GM21717 (cell line): ENCODE data around the gene PACS2.
A peak's percentile ranks its signal among the peaks of the same experiment; 100 is the strongest.

Experiments used
- ATAC-seq: cut with Tn5 transposase; IDR thresholded peaks from one replicate; pipeline ENCODE4 v1.9.1; 2021; ENCODE audit warnings: mild to moderate bottlenecking, moderate library complexity; ENCODE audit not compliant: unreplicated experiment

Gene PACS2

GRCh38 chr14:105398044-105398725, 83.6 kb downstream of the PACS2 start, which contains the start of gene TEX22:
Gene TEX22, plus strand, starts transcription at chr14:105398538. Its CDS starts 803 bp downstream, at chr14:105399341.
- ATAC-seq, result peak; percentile 72

DNA sequence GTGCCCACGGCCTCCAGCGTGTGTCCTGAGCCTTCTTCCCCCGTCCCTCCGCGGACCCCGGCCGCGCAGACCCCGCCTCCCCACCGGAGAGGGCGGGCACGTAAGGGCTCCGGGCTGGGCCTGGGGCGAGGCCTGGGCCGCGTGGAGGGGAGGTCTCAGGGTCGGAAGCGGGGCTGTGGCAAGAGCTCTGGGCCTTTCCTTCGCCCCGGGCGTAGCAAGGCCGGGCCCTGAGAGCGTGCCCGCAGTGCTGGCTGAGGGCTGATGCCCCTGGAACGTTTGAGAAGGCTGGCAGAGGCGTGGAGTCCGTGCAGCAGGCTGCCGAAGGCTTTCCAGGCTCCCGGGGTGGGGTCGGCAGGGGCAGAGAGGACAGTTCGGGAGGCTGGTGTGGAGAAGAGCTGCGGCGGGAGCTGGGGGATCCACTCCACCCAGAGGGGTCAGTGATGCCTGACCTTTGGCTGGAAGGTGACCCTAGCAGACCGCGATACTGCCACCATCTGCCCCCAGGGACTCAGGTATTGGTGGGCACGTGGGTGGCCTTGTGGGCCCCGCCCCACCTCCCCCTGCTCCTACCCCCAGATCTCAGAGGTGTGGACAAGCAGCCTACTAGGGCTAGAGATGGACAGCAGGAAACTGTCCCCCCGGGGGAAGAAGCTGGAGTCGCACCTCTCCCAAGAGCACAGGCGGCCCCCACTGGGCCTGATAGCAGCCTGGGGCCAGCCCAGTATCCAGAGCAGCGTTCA, 84.3 kb downstream of the PACS2 start:
- peak; percentile 32 for ATAC-seq

DNA sequence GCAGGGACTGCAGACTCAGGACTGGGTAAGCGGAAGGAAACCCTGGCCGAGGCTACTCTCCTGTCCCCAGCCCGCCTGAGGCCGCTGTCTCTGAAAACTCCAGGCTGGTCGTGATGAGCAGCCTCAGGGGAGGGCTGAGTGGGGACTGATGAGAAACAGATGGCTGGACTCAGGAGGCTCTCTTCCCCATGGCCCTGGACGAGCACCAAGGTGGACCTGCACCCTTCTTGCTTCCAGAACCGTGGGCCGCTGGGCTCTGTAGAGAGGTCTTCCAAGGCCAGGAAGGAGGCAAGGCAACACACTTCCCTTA, 84.9 kb downstream of the PACS2 start:
- ATAC-seq, result no peak

DNA sequence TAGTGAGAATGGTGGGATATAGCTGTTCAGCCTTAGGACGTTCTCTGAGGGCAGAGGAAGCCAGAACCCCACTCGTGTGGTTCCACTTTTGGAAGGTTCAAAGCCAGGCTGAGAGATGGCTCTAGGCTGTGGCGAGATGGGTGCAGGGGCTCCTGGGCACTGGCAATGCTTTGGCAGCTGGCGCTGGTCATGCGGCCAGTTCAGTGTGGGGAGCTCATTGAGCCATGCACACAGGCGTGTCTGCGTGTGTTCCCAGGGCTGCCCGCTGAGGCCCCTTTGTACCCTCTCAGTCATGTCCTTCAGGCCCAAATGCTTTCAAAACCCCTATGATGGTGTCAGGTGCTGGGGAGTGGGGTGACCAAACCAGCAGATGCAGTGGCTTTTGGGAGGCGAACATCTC, 85.5 kb downstream of the PACS2 start:
- no peak for ATAC-seq

- no peak for ATAC-seq
Observed at GRCh38 chr14:105401699-105402098, 87.2 kb downstream of the PACS2 start.

- ATAC-seq, result no peak
Observed at GRCh38 chr14:105408592-105408991, 94.0 kb downstream of the PACS2 start.

DNA sequence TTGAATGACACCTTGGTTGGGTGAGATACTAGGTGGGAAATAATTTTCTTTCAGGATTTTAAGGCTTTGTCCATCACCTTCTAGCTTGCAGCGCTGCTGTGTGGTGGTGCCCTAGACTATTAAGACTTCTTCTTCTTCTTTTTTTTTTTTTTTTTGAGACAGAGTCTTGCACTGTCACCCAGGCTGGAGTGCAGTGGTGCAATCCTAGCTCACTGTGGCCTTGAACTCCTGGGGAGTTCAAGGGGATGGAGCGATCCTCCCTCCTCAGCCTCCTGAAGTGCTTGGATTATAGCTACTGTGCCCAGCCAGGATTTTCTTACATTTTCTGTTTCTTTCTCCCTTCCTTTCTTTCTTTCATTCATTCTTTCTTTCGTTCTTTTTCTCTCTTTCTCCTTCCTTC, 94.8 kb downstream of the PACS2 start:
- ATAC-seq, result no peak

GRCh38 chr14:105410642-105411016, 96.1 kb downstream of the PACS2 start:
- no peak for ATAC-seq

- no peak for ATAC-seq
Observed at GRCh38 chr14:105411017-105411941, 96.7 kb downstream of the PACS2 start.

- no peak for ATAC-seq
Observed at GRCh38 chr14:105411985-105412770, 97.6 kb downstream of the PACS2 start.

GRCh38 chr14:105412771-105413543, 98.4 kb downstream of the PACS2 start:
- ATAC-seq, result no peak

GRCh38 chr14:105413544-105413886, 99.0 kb downstream of the PACS2 start:
- ATAC-seq, result no peak

GRCh38 chr14:105414456-105415371, 100.2 kb downstream of the PACS2 start:
- ATAC-seq, result no peak

DNA sequence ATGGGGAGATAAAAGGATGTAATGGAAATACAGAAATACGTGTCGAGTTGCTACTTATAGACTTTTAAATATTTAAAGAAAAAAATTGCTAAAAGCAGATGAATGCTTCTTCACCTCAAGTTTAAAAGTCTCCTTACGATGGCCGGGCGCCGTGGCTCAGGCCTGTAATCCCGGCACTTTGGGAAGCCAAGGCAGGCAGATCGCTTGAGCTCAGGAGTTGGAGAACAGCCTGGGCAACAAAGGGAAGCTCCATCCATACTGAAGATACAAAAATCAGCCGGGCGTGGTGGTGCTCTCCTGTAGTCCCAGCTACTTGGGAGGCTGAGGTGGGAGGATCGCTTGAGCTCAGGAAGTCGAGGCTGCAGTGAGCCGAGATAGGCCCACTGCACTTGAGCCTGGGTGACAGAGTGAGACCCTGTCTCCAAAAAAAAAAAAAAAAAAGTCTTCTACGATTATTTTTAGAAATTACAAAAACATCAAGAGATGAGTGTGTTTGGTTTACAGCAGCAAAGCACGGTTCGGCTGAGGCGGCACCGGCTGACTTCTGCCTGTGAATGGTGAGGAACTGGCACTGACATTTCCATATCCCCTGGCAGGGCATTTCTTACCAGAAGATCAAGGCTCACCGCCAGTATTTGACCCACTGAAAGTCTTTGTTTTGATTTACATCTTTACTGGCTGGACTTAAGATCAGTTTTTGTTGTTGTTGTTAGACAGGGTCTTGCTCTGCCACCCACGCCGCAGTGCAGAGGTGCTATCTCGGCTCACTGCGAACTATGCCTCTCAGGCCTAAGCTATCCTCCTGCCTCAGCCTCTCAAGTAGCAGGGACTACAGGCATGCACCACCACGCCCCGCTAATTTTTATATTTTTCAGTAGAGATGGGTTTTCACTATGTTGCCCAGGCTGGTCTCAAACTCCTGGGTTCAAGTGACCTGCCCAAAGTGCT, 101.2 kb downstream of the PACS2 start:
- ATAC-seq, result no peak

GRCh38 chr14:105416671-105417070, 102.1 kb downstream of the PACS2 start:
- ATAC-seq, result no peak

DNA sequence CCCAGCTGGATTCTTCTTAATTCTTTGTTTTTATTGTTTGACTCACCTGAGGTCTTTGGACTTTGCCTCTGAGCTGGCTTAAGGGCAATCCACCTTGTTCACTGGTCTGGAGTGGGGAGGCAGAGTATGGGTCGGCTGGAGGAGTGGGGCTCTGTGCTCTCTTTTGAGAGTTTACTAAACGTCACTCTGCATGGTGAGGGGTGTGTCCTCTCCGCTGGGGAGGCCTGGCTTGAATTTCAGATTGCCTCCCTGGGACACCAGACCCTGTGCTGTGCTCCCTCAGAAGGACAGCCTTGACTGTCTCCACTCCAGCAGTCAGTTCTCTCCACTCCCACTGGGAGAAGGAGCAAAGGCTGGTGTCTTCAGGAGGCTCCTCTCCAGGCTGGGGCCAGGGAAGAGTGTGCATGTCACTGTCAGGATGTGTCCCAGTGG, 103.2 kb downstream of the PACS2 start:
- ATAC-seq, result no peak

DNA sequence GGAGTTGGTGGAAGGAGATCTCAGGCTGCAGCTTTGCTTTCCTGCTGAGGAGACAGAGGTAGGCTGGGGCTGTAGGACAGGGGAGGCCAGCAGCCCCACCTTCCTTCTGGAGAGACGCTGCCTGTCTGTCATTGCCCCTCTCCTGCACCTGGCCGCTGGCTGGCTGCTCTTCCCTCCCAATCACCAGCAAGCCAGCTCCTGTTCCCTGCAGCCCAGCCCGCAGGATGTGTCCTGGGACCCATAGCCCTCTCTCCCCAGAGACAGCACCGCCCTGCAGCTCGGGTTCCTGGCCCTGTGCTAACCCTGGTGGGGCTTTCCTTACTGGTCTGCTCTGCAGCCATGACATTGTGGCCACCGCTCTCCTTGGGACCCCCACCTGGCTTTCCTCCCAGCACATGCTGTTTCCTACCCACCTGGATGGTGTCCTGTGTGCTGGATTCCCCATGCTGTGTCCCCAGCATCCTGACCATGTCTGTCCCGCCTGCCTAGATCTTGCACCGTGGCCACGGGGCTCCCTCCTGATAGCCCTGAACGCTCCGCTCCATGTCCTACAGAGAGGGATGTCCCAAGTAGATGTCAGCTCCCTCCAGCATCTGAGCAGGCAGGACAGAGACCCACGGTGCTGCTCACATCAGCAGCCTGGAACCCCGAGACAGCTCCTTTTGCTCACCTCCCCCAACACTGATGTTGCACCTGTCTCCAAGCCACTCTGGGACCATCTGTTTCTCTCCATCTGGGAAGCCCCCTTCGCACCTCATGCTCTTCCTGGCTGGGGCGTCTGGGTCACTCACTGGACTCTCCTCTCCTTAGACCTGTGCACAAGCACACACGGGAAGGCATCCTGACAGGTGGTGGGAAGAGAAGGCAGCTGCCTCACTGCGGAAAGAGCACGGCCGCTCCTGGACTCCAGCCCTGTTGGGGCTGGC, 104.0 kb downstream of the PACS2 start:
- ATAC-seq, result no peak
